ENCODE data around the gene HELZ.

Gene HELZ

GRCh38 chr17:67246403-67246652 lies 1.3 kb upstream of the HELZ start:
- no peak overlapping the region for H2AFZ ChIP-seq (ENCODE audit: low read length)
- H3K9ac ChIP-seq (ENCODE audit: low read length), result no peak overlapping the region

GRCh38 chr17:67245694-67246402 lies 852 bp upstream of the HELZ start:
- H3K79me2 ChIP-seq (ENCODE audit: insufficient read depth, low read length), result peaks cover 37% of the 10 kb centered on the region
- no peaks in the 10 kb centered on the region for H3F3A ChIP-seq (ENCODE audit: insufficient read depth, low read length)
- no peaks in the 10 kb centered on the region for H4K20me1 ChIP-seq (ENCODE audit: insufficient read depth, low read length)
- H3K27me3 ChIP-seq (ENCODE audit: insufficient read depth, low read length), result 0 out of 2 replicates have a peak, but pooled peaks cover 3% of the 10 kb centered on the region
- no peak overlapping the region for H3K27ac ChIP-seq (ENCODE audit: low read depth, low read length, poor library complexity, severe bottlenecking)
- H3K4me3 ChIP-seq (ENCODE audit: low read depth, low read length, poor library complexity, severe bottlenecking), result peak overlapping the region; percentile 99
- no peak for TF ChIP-seq EZH2 (IDR thresholded peaks at IDR 0.05; ENCODE audit: borderline replicate concordance, low read length)
- TF ChIP-seq, protein P1, sequence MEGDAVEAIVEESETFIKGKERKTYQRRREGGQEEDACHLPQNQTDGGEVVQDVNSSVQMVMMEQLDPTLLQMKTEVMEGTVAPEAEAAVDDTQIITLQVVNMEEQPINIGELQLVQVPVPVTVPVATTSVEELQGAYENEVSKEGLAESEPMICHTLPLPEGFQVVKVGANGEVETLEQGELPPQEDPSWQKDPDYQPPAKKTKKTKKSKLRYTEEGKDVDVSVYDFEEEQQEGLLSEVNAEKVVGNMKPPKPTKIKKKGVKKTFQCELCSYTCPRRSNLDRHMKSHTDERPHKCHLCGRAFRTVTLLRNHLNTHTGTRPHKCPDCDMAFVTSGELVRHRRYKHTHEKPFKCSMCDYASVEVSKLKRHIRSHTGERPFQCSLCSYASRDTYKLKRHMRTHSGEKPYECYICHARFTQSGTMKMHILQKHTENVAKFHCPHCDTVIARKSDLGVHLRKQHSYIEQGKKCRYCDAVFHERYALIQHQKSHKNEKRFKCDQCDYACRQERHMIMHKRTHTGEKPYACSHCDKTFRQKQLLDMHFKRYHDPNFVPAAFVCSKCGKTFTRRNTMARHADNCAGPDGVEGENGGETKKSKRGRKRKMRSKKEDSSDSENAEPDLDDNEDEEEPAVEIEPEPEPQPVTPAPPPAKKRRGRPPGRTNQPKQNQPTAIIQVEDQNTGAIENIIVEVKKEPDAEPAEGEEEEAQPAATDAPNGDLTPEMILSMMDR (IDR thresholded peaks at IDR 0.05; ENCODE audit: low read length), result no peak
- H2AFZ ChIP-seq (ENCODE audit: low read length), result peak overlapping the region; percentile 67; the same call in 1 of the 2 replicates
- peak overlapping the region; percentile 79 for H3K4me2 ChIP-seq (ENCODE audit: low read length)
- H3K9ac ChIP-seq (ENCODE audit: low read length), result peak overlapping the region; percentile 99
- peaks cover 42% of the 10 kb centered on the region for H3K4me1 ChIP-seq (ENCODE audit: insufficient read depth, low read length, severe bottlenecking)
- H3K36me3 ChIP-seq (ENCODE audit: insufficient read depth, low read length), result peaks cover 12% of the 10 kb centered on the region; the same call in 1 of the 2 replicates
- no peaks in the 10 kb centered on the region for H3K9me2 ChIP-seq (ENCODE audit: low read depth, low read length)
- no peaks in the 10 kb centered on the region for H3K9me3 ChIP-seq (ENCODE audit: low read length)

More at GRCh38 chr17:67246403-67246652, 1.3 kb upstream of the HELZ start:
- Histone ChIP-seq H3K27ac (ENCODE audit: low read depth, low read length, poor library complexity, severe bottlenecking) (no peak overlapping the region), H3K9me2 (ENCODE audit: low read depth, low read length) (no peaks in the 10 kb centered on the region), H3K4me2 (ENCODE audit: low read length) (peak overlapping the region; percentile 79), H3K9me3 (ENCODE audit: low read length) (no peaks in the 10 kb centered on the region), H4K20me1 (ENCODE audit: insufficient read depth, low read length) (no peaks in the 10 kb centered on the region), H3F3A (ENCODE audit: insufficient read depth, low read length) (no peaks in the 10 kb centered on the region), H3K79me2 (ENCODE audit: insufficient read depth, low read length) (peaks cover 32% of the 10 kb centered on the region), H3K4me3 (ENCODE audit: low read depth, low read length, poor library complexity, severe bottlenecking) (peak overlapping the region; percentile 99), H3K4me1 (ENCODE audit: insufficient read depth, low read length, severe bottlenecking) (peaks cover 38% of the 10 kb centered on the region), H3K36me3 (ENCODE audit: insufficient read depth, low read length) (peaks cover 7% of the 10 kb centered on the region; the same call in 1 of the 2 replicates), H3K27me3 (ENCODE audit: insufficient read depth, low read length) (0 out of 2 replicates have a peak, but pooled peaks cover 3% of the 10 kb centered on the region)
- no peak for TF ChIP-seq EZH2 (IDR thresholded peaks at IDR 0.05; ENCODE audit: borderline replicate concordance, low read length)
- TF ChIP-seq, protein P1 (IDR thresholded peaks at IDR 0.05; ENCODE audit: low read length), result no peak

DNA sequence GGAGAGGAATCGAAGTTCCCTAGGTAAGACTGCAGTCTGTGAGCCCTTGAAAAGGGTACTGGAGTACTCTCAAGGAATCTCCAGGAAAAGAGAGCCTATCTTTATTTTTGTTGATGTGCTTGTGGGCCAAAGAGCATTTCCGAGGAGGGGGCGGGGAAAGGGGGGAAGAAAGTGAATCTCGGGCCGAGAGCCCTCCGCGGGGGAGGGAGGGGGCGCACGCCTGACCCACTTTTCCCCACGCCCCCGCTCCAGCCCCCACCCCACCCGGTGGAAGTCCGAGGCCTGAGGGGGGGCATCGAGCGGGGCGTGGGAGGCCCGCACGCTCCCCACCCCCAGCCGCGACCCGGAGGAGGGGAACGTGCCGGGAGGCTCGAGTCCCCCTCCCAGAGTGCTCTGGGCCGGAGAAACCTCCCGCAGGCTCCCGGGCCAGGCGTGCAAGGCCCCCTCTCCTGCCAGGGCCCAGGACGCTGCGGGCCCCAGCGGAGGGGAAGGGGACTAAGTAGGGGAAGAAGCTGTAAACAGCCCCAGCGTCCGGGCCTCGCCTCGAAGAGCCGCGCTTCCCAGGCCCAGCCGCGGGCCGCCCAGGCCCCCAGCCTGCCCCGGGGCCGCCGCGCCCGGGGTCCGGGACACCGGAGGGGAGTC lies 444 bp downstream of the HELZ start:
- Histone ChIP-seq H2AFZ (ENCODE audit: low read length) (no peak overlapping the region), H3K79me2 (ENCODE audit: insufficient read depth, low read length) (peaks cover 49% of the 10 kb centered on the region), H3F3A (ENCODE audit: insufficient read depth, low read length) (no peaks in the 10 kb centered on the region), H3K27ac (ENCODE audit: low read depth, low read length, poor library complexity, severe bottlenecking) (peak overlapping the region; percentile 59), H3K9ac (ENCODE audit: low read length) (peak overlapping the region; percentile 99), H3K9me3 (ENCODE audit: low read length) (no peaks in the 10 kb centered on the region), H3K4me1 (ENCODE audit: insufficient read depth, low read length, severe bottlenecking) (peaks cover 43% of the 10 kb centered on the region), H3K4me2 (ENCODE audit: low read length) (peak overlapping the region; percentile 79), H4K20me1 (ENCODE audit: insufficient read depth, low read length) (no peaks in the 10 kb centered on the region), H3K4me3 (ENCODE audit: low read depth, low read length, poor library complexity, severe bottlenecking) (peak overlapping the region; percentile 99), H3K9me2 (ENCODE audit: low read depth, low read length) (no peaks in the 10 kb centered on the region), H3K36me3 (ENCODE audit: insufficient read depth, low read length) (peaks cover 23% of the 10 kb centered on the region), H3K27me3 (ENCODE audit: insufficient read depth, low read length) (0 out of 2 replicates have a peak, but pooled peaks cover 3% of the 10 kb centered on the region)
- TF ChIP-seq, protein P1 (IDR thresholded peaks at IDR 0.05; ENCODE audit: low read length), result no peak
- TF ChIP-seq EZH2 (IDR thresholded peaks at IDR 0.05; ENCODE audit: borderline replicate concordance, low read length), result no peak

Measured in OCI-LY1 (cell line).